ENCODE data around the gene MTRF1L.
"Not testable (repeated sequence)": the region's sequence is repeated elsewhere in the genome, so short reads cannot be mapped to it uniquely, and the experiment has no call there.

The MTRF1L gene

DNA sequence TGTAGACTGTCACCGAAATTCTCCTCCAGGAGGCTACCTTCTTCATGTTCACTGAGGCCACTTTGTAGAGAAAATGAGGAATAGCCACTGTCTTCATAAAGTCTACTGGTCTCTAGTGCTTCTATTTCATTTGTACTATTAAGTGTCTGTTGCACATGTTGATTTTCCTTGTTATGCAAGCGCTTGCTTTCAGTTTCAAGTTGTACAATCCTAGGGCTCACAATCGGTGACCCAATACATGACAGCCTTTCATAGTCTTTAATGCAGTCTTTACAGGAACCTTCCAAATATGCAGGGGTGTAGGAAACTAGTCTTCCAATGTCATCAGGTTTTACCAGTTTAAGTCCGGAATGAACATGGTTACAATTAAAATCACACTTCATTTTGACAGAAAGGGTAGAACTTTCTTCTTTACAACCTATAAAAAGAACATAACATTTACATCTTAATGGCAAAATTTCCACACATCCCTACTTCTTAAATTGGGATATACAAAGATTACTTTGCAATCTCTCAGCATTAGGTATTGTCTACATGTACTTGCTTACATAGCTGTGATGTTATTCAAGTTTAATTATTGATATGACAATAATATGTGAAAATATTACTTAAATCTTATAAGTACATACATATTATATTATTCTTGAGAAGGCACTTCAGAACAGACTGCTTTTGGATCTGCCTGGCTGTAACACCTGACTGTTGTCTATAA, 27.1 kb downstream of the MTRF1L start:
- in situ Hi-C loops (cut with MboI; ENCODE audit: low sequenced_read_pairs) = no loop called here

DNA sequence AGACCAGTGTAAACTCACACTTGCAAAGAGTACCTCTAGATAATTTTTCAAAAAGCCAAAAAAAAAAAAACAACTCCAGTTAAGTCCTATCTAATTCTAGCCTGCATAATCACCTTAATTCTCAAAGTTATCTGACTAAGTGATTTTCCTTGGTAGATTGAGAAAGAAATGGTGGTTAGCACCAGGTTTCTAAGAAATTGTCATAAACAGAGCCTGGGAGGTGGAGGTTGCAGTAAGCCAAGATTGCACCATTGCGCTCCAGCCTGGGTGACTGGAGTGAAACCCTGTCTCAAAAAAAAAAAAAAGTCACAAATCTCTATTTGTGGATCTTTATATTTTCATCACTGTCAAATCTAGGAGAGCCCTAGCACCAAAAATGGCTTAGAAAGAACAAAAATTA, 28.6 kb downstream of the MTRF1L start:
- in situ Hi-C loops (cut with MboI; ENCODE audit: low sequenced_read_pairs) = no loop called here

DNA sequence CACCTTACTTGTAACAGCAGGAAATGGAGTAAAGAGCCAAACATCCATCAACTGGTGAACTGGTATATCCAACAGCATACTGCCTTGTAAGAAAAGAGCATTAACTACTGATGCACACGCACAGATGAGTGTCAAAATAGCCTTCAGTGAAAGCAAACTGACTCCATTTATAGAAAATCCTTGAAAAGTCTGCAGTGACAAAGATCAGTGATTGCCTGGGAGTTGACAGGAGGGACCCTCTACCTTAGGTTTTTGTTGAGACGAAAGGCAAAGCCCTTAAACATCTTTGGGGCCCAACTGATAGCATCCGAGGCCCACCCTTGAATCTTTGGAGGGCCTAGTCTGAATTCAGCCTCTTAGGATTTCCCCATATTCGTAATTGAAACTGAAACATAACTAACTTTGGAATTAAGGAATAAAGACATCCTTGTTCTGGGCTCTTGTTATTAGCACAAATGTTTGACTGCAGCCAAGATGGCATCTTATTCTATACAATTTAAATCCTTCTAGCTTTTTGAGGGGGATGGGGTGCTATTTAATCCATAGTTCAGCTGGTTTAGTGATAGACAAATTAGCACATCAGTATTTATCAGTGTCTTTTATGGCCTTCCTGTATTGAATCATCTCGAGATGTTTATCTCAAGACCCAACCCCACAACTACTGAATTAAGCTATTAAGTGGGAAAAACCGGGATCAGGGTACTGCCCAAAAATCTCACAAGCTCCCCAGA, 32.7 kb downstream of the MTRF1L start:
- in situ Hi-C loops (cut with MboI; ENCODE audit: low sequenced_read_pairs) = no loop called here

DNA sequence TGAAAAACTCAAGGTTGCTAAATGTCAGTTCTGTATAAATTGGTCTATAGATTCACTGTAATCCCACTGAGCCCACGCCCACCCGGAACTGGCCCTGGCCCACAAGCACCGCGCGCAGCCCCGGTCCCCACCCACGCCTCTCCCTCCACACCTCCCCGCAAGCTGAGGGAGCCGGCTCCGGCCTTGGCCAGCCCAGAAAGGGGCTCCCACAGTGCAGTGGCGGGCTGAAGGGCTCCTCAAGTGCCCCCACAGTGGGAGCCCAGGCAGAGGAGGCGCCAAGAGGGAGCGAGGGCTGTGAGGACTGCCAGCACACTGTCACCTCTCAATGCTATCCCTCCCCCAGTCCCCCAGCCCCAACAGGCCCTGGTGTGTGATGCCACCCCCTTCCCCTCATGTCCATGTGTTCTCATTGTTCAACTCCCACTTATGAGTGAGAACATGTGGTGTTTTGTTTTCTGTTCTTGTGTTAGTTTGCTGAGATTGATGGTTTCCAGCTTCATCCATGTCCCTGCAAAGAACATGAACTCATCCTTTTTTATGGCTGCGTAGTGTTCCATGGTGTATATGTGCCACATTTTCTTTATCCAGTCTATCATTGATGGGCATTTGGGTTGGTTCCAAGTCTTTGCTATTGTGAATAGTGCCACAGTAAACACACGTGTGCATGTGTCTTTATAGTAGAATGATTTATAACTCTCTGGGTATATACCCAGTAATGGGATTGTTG, 36.2 kb downstream of the MTRF1L start:
- in situ Hi-C loops (cut with MboI; ENCODE audit: low sequenced_read_pairs) = not testable (repeated sequence)

DNA sequence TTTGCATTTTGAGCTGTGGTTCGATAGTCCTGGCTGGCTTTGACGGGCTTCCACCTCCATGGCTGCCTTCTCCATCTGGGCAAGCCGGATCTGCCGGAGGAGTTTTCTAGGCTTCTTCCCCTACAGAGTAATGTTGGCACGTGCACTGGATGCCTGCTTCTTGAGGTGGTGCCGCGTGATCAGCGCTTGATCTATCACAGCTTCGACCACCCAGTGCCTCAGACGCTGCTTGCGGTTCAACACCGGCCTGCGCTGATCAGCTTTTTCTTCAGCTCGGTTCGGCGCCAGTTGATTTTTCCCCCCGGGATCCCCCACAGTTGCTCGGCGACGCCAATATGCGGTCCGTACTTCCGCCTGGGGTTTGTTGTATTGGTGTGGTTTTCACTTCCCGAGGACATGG, 43.2 kb downstream of the MTRF1L start:
- in situ Hi-C loops (cut with MboI; ENCODE audit: low sequenced_read_pairs) = no loop called here

DNA sequence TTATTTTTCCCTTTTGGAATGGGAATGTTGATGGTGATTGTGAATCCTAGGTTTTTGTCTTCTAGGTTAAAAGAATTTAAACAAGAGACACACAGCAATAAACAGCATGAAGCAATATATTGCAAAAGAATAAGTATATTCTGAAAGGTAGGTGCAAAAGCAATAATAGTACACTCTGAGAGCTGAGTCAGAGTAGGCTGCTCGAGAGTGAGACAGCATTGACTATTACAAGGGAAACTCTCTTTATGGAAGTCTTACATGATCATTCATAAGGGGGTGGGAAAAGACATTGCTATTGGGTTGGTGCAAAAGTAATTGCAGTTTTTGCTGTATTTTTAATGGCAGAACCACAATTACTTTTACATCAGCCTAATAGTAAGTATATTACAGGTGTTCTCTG, 44.7 kb downstream of the MTRF1L start:
- in situ Hi-C loops (cut with MboI; ENCODE audit: low sequenced_read_pairs) = no loop called here

DNA sequence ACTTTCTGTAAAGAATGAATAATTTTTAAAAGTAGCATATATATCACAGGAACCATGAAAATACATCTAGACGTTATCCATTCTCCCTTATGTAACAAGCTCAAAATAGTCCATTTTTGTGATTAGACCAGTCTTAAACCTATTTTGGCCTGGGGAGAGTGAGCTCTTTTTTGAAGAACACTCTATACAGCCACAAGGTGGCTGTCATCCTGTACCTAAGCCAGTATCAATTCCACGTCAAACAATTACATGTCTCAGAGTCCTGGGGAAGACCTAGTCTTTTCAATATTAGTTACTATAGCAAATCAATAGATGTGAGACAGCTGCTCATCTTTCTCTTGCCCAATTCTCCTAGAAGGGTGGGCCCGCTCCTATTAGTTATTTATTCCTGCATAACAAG, 48.1 kb downstream of the MTRF1L start:
- in situ Hi-C loops (cut with MboI; ENCODE audit: low sequenced_read_pairs) = no loop called here

DNA sequence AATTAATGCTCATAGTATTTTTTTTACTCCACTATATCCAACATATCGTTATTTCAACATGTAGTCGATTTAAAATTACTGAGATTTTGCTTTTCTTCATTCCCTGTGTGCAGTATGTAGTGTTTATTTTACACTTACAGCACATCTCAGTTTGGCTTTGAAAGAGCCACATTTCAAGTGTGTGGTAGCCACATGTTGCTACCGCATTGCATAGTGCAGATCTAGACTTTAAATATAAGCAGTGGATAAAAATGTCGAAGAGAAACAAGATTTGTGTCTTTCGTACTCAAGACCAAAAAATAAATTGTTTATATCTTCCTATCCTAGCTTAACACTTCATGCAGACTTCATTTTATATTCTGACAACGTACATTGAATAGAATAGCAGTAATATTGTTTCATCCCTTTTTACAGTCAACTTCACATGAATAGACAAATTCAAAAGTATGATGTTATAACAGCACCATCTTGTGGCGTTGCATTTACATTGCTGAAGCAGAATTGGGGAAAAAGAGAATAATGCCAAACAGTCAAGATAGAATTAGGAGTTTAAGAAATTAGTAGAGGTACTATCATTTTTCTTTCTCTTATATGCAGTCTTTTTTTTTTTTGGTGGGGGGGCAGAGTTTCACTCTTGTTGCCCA, 49.5 kb downstream of the MTRF1L start:
- in situ Hi-C loops (cut with MboI; ENCODE audit: low sequenced_read_pairs) = no loop called here

DNA sequence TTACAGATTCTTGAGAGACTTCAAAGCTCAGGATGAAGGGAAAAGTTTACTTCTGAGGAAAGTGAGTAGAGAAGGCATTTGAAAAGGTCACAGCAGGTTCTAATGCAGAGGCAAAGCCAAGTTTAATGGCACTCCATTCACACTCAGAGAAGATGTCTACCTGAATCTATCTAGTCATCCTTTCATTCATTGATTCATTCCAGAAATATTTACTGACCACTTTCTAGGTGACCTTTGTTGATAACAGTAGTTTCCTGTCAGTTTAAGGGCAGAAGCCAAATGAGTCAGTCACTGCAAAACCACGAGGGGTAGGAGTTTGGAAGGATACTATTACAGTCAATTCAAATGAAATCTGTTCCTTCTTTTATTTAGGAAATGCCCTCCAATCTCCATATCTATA, 50.5 kb downstream of the MTRF1L start:
- in situ Hi-C loops (cut with MboI; ENCODE audit: low sequenced_read_pairs) = no loop called here

DNA sequence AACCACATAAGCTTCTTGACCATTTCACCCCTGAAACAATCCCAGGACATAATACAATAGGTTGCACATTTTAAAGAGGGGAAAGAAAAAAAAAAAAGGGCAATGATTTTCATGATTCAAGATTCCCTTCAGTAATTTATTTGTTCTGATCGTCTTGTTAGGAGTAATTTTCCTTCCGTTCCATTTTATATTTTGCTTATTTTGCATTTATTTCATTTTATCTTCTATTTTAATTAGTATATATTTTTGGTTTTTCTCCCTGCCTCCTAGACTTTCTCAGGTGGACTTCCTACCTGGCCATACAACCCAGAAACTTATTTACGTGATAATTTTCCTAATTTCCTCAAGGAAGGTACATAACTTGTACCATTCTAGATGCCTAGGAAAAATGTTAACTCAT, 52.3 kb downstream of the MTRF1L start:
- in situ Hi-C loops (cut with MboI; ENCODE audit: low sequenced_read_pairs) = no loop called here

DNA sequence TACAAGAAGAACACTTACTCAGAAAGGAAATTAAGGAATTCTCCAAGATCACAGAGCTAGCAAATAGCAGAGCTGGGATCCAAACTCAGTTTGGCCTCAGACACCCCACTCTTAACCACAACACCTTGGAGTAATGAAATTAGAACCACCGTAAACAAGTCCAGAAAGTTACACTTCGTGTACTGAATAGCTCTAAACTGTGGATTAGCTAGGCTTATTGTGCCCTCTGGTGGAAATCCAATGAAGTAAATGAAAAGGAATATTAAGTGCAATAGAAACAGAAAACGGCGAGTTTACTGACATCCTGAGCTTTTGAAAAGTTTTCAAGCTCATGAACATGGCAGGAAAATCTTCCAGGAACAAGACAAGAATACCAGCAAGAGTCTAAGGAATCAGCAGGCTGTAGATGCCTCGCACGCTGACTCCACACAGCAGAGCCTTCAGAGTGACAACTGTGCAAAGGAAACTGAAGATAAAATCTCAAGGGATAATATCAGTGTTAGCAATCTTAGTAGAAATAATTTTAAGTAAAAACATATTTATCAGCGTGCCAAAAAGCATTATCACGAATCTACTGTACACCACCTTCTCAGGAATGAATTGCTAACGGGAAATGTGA, 54.2 kb downstream of the MTRF1L start:
- in situ Hi-C loops (cut with MboI; ENCODE audit: low sequenced_read_pairs) = no loop called here

DNA sequence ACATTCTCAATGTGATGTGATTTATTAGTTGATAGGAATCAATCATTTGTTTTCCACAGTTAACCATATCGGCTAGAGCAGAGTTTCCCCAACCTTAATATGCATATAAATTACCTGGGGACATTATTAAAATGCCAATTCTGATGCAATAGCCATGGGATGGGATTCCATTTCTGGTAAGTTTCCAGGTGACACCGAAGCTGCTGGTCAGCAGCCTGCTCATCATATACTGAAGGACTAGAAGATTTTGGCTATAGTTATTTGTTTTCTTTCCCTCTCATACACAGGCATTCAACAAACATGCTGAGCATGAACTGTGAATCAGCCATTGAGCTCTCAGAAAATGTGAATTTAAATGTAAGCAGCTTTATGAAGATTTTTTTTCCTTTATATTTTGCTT, 55.5 kb downstream of the MTRF1L start:
- in situ Hi-C loops (cut with MboI; ENCODE audit: low sequenced_read_pairs) = no loop called here

DNA sequence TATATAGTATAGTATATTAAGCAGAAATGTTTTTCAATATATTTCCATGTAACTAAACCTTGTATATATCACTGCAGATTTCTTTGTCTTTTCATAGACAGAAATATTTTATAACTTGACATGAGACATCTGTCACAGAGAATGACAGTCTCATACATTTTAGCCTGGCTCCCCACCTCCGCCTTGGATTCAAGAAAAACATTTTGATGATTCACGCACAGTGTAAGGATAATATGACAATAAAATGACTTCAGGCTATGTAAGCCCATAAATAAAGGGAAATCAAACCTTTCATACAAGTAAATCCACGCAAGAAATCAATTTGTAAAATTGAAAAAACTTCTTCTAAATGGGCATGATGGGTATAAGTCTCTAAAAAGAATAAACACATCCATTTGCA, 56.0 kb downstream of the MTRF1L start:
- in situ Hi-C loops (cut with MboI; ENCODE audit: low sequenced_read_pairs) = no loop called here

DNA sequence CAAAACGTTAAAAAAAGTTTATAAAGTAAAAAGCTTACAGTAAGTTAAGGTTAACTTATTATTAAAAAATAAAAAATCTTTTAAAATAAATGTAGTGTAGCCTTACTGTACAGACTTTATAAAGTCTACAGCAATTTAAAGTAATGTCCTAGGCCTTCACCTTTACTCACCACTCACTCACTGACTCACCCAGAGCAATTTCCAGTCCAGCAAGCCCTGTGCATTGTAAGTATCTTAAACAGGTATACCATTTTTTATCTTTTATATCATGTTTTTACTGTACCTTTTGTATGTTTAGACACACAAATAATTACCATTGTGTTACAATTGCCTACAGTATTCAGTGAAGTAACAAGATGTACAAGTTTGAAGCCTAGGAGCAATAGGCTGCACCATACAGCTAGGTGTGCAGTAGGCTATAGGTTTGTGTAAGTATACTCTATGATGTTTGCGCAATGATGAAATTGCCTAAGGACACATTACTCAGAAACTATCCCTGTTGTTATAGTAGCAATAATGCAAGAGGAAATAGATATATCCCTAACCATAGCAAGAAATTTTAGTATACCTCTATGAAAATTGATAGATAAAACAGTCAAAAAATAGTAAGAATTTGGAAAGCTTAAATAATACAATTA, 59.1 kb downstream of the MTRF1L start:
- in situ Hi-C loops (cut with MboI; ENCODE audit: low sequenced_read_pairs) = no loop called here

DNA sequence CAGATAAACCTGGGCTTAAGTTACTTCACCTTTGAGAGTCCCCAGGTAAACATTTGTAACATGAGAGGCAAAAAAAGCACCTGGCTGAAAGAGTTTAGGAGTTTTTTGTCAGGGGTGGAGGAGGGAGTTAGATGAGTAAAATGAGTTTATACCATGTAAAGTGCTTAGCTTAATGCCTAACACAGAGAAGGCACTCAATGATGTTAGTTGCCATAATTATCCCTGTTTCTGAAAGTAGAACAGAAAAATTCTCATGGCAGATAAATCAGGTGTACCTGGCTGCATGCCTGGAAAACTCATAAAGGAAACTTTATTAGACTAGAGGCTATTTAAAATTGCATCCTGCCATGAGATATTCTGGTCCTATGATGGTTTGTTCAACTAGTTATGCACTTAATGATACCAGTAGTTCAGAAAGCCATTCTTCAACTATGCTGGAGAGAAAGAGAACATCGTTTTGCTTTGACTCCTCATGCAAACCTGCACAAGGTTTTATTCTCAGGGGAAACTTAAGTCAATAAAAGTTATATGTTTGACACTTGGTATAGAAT, 60.1 kb downstream of the MTRF1L start:
- in situ Hi-C loops (cut with MboI; ENCODE audit: low sequenced_read_pairs) = no loop called here

DNA sequence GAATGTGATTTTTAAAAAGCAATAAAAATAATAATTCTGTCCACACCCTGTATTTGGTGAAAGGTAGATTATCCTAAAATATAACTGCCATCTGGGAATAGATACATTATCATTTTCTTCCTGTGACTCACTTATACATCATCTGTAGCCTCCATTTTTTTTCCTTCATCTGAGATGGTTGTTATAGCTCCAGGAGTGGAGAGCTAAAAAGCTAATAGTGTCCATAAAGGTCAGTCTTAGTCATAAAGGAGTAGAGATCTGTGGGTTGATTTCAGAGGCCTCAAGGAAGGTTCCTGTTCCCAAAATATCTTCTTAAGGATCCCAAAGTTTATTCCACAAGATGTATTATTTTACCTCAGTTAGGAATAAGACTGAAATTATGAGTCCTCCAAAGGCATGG, 60.8 kb downstream of the MTRF1L start:
- in situ Hi-C loops (cut with MboI; ENCODE audit: low sequenced_read_pairs) = no loop called here
